GM18520 (cell line): ENCODE measurements around the gene ATG12.
"Not testable (repeated sequence)": the region's sequence is repeated elsewhere in the genome, so short reads cannot be mapped to it uniquely, and the experiment has no call there.

Source experiments
- ATAC-seq: cut with Tn5 transposase; IDR thresholded peaks from one replicate; pipeline ENCODE4 v1.9.1; 2021; ENCODE audit not compliant: unreplicated experiment

The ATG12 gene

GRCh38 chr5:115809946-115810345, 31.4 kb downstream of the ATG12 start:
- no peak for ATAC-seq

DNA sequence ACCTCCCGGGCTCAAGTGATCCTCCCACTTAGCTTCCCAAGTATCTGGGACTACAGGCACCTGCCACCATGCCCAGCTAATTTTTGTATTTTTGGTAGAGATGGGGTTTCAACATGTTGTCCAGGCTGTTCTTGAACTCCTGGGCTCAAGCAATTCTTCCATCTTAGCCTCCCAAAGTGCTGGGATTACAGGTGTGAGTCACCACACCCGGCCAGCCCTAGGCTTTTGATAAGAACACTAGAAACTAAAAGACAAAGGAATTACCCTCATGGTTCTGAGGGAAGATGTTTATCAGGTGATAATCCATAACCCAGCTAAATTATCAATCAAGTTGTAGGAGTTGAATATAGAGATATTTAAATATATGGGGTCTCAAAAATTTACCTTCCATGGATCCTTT, 33.3 kb downstream of the ATG12 start:
- not testable (repeated sequence) for ATAC-seq

- no peak for ATAC-seq
Measured at GRCh38 chr5:115807654-115808052, 33.7 kb downstream of the ATG12 start.

GRCh38 chr5:115806986-115807653, 34.2 kb downstream of the ATG12 start:
- no peak for ATAC-seq

DNA sequence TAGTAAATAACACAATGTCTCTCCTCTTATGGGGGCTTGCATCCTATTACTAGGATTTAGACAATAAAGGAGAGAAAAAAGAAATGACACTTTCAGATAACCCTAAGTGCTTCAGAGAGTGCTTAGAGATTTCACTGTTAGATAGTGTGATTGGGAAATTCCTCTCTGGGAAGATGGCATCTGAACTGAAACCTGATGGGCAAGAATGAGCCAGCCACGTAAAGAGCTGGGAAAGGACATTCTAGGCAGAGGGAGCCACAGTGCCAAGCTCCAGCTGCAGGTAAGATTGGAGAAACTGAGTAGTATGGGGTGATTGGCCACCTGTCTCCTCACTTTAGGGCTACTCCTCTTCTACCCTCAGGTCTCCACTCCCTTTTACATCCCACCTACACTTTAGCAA, 39.4 kb downstream of the ATG12 start:
- no peak for ATAC-seq

- no peak for ATAC-seq
Measured at GRCh38 chr5:115801152-115801551, 40.2 kb downstream of the ATG12 start.

DNA sequence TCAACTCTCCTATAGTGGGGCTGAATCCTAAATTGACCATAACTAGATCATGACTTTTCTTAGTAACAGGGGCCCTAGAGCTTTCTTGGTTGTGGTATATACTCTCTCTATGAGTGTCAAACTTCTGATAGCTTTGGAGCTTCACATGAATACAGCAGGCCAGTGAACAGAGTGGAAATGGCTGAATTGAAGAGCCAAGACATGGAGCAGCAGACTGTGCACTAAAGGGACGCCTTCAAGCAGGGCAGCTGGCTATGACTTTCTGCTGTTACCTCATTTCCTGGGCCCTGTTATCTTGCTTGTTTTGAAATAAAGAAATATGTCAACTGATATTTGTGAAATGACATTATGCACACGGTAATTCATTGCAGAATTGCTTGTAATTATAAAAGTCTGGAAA, 41.3 kb downstream of the ATG12 start:
- ATAC-seq, result no peak

DNA sequence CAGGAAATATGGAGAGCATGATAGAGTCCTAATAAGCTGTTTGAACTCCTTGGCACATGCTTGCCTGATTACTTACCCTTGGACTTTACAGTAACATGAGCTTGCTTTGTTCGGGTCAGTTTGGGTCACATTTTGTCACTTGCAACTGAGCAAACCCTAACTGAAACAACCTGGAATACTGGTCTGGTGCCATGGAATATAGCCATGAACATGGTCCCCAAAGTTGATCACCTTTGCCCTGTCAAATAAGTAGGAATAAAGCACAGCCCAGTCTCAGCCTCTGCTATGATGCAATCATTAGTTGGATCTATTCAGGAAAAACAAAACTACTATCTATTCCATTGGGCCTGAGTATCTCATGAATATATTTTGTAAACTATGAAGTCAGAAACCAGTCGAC, 43.1 kb downstream of the ATG12 start:
- ATAC-seq, result no peak

DNA sequence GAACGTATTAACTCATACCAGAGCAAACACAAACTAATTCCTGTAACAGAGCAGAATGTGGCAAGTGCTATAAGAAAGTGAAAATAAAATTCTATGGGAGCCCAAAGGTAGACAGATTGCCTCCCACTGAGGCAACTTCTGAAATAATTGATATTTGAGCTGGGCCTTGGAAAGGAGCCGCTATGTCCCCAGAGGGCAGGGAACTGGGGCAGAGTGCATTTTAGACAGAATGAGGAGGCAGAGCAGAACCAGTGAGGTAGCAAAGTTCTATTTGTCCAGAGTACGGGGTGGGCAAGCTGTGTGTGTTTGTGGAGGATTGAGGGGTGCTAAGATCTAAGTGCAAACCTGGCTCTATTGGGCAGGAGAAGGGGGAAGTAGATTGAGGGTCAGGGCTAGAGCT, 44.7 kb downstream of the ATG12 start:
- no peak for ATAC-seq

- no peak for ATAC-seq
Measured at GRCh38 chr5:115795700-115796099, 45.7 kb downstream of the ATG12 start.

DNA sequence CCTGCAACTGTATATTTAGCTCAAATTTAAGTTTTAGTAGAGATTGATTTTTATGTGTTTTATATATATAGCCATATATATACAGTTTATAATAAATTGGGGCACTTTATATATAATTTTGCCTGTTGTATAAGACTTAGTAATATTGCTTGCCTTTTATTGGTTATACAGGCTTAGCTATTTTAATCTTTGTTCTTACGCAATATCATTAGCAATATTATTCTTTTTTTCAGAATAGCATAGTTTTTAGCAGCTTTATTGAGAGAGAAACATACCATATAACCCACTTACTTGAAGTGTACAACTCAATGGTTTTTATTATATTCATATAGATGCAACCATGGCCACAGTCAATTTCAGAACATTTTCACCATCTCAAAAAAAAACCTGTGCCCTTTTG, 52.9 kb downstream of the ATG12 start:
- no peak for ATAC-seq

GRCh38 chr5:115787426-115787825, 53.9 kb downstream of the ATG12 start:
- ATAC-seq, result no peak

- no peak for ATAC-seq
Measured at GRCh38 chr5:115785381-115786065, 55.8 kb downstream of the ATG12 start.

DNA sequence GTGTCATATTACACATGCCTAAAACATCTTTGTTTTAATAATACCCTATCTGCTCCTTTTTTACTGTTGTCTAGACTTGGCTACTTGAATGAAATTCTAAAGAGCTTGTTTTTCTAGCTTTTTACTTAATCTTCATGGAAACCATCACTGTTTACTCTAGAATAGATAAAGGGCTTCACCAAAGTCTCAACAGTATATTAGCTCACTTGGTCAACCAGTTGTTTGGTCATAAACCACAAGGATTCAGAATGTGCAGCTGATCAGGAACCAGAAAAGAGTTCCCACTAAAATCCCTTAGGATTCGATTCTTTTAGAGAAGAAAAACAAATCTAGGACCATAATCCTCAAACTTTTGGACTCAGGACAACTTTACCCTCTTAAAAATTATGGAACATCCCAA, 62.9 kb downstream of the ATG12 start:
- ATAC-seq, result no peak
